GM18526 (cell line): ENCODE data around the gene C22orf39.

Experiments used
- POLR2A ChIP-seq: IDR thresholded peaks from 3 replicates; pipeline ENCODE4 v1.6.1; 2011; ENCODE audit not compliant: insufficient read length; ENCODE audit errors: extremely low read depth

The C22orf39 gene

DNA sequence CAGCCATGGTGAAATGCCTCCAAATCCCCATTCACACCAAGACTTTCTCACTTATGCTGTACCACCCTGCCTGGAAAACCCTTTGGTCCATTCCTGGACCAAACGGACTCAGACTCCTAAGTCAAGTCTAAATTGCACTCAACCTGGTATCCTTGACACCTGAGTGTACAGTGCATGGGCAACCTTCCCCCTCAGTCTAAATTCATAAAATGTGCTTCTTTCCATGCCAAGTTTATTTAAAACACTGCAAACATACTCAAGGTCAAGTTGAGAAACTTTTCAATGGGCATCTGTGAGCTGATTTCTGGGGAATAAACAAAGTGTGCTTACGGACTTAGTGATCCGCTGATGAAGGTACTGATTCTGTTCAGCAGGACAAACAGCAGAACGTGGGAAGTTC, 42.4 kb downstream of the C22orf39 start:
- no peak for TF ChIP-seq POLR2A

DNA sequence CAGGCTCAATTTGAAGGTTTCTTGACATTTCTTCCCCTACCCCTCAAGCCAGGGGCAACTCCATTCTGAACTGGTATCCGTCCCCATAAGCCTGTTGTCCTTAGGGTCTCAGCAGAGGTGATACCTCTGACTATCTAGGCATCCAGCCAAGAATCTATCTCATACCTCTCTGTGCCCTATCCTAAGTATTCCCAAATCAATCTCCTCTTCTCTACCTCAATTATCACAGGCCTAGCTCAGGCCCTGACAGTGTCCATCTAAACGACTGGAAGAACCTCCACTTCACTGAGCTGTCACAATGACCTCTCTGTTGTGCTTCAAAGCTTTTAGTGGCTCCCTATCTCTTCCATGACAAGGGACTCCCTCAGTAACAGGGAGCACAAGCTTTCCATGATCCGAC, 42.8 kb downstream of the C22orf39 start:
- TF ChIP-seq POLR2A, result no peak

GRCh38 chr22:19402642-19403191, 44.8 kb downstream of the C22orf39 start:
- no peak for TF ChIP-seq POLR2A

DNA sequence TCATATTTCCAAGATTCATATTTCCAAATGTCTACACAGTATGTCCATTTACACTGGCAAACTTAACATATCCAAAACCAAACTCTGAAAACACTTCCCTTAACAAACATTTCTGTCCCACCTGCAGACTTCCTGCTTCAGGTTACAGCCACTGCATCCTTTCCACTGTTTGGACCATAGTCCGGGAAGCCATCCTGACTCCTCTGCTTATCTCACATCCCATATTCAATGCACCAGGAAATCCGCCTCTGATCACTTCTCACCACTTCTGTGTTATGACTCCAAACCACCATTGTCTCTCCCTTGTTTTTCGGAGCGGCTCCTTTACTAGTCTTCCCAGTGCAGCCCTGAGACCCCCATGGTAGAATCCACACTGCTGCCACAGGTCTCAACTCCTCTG, 46.0 kb downstream of the C22orf39 start:
- TF ChIP-seq POLR2A, result no peak

- no peak for TF ChIP-seq POLR2A
Observed at GRCh38 chr22:19400881-19401280, 46.6 kb downstream of the C22orf39 start.

GRCh38 chr22:19398652-19399051, 48.9 kb downstream of the C22orf39 start:
- no peak for TF ChIP-seq POLR2A

DNA sequence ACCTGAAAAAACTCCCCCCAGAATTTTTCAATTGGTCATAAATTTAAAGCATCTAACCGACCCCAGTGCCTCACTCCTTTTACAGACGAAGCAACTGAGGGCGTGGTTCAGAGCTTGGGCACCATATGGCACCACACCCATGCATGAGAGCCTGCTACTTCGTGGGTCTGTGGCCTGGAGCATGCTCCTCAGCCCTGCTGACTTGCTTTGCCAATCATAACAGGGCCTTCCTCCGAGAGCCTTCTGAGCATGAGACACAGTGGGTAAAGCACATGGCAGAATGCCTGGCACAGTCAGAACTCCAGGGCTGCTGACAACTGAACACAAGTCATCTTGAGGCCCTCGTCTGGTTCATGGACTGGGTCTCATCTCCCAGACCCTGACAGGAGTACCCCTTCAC, 49.3 kb downstream of the C22orf39 start:
- no peak for TF ChIP-seq POLR2A

GRCh38 chr22:19397734-19398104, 49.8 kb downstream of the C22orf39 start:
- TF ChIP-seq POLR2A, result no peak

GRCh38 chr22:19396934-19397733, 50.4 kb downstream of the C22orf39 start:
- TF ChIP-seq POLR2A, result no peak

DNA sequence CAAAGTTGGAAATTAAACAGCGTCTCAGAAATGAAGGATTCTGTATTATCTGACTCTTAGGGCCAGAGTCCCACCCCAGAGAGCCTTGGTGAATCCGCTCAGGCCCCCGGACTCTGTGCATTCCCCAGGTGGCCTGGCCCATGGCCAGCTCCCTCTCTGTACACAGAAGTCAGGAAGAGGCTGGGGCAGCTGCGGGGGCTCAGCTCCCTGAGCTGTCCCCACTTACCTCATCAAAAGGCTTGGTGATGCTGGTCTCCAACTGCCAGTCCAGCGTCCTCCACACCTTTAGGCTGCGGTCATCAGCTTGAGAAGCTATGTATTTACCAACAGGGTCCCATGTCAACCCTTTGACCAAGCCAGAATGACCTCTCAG, 51.0 kb downstream of the C22orf39 start:
- no peak for TF ChIP-seq POLR2A

- TF ChIP-seq POLR2A, result no peak
Observed at GRCh38 chr22:19395276-19395675, 52.2 kb downstream of the C22orf39 start.

DNA sequence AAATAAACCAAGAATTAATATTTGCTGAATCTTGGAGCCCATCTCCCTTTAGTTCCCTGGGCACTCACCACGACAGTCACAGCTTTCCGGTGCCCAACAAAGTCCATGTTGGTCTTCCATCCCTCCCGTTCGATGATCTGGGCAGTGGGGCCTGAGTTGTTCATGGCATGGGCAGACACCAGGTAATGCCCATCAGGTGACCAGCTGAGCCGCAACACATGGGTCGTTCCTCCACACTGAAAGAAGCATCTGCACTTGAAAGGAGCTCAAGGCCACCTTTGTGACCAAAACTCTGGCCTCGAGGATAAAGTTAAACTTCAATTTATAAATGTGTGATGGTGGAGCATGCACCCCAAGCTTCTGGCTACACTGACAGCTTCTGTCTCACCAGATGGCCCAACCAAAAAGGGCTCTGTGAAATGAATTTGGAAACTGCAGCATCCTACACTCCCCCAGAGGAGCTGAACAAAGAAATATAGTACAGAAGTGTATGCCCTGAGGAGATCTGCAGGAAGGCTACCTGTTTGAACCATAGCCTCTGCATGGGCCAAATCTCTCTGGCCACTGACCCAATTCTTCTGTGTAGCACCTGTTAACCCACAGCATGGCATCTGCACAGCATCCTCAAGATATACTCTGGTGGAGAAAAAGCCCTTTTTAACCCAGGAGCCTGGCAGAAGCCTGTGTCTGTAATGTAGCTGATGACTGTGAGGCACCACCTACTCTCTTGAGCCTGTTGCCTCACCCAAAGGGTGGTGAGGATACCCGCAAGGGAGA, 53.0 kb downstream of the C22orf39 start:
- TF ChIP-seq POLR2A, result no peak

GRCh38 chr22:19393704-19394103, 53.8 kb downstream of the C22orf39 start:
- TF ChIP-seq POLR2A, result no peak
